Stimulated activated CD8-positive, alpha-beta memory T cell treated with anti-CD3 and anti-CD28 coated beads, Interleukin-7, amount 100 ng/mL, for 1 hour (primary cell): ENCODE data around the gene SLC4A11.
"Not testable (repeated sequence)": the region's sequence is repeated elsewhere in the genome, so short reads cannot be mapped to it uniquely, and the experiment has no call there.

ENCODE experiments used
- DNase-seq, 2 donors: peaks; one replicate each; pipeline ENCODE4 v3.0.0-alpha.2; 2020; ENCODE audit warnings: low read depth in 2 of 2

Gene SLC4A11

DNA sequence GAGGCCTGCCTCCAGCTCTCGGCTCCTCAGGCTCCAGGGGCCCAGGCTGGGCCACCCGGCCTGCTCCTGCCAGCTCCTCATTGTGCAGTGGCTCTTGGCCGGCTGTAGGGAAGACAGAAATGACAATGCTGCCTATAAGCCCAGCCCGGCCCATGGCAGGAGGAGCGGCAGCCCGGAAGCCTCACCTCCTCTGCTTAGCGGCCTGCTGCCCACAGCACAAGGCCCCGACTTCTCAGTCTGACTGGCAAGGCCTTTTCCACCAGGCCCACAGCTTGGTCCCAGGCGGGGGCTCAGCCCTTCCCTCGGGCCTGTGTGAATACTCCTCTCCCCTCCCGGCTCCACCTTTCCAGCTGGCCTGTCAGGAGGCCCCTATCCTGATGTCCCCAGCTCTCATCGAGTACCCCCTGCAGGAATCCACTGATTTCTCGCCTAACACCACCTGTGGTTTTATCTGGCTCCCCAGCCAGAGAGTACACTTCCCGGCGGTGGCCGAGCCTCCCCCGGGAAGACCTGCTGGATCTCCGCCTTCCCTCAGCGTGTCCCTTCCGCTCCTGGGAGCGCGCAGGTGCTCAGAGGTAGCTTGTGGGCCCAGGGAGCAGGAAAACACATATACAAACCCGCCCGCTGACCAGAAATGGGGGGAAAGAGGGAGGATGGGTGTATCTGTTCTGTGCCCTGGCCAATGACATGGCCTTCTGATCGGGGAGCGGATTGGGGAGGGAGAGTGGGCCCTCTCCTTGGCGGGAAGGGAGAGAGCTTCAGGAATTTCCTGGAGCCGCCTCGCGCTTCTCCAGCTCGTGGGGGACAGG, 35.5 kb downstream of the SLC4A11 start:
- no peak for DNase-seq

DNA sequence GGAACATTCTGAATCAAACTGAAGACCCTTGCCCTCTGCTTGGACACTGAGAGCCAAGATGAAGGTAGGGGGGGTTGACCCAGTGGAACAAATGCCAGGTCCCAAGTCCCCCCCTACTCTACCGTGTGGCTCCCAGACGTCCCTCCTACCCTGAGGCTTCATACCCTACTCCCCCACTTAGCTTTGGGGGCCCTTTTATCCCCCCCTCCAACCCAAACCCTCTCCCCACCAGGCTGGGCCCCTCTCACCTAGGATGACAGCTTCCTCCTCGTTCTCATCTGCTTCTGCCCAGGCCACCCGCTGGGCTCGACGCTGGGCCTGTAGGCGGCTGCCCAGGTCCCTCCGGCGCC, 36.0 kb downstream of the SLC4A11 start:
- no peak for DNase-seq

DNA sequence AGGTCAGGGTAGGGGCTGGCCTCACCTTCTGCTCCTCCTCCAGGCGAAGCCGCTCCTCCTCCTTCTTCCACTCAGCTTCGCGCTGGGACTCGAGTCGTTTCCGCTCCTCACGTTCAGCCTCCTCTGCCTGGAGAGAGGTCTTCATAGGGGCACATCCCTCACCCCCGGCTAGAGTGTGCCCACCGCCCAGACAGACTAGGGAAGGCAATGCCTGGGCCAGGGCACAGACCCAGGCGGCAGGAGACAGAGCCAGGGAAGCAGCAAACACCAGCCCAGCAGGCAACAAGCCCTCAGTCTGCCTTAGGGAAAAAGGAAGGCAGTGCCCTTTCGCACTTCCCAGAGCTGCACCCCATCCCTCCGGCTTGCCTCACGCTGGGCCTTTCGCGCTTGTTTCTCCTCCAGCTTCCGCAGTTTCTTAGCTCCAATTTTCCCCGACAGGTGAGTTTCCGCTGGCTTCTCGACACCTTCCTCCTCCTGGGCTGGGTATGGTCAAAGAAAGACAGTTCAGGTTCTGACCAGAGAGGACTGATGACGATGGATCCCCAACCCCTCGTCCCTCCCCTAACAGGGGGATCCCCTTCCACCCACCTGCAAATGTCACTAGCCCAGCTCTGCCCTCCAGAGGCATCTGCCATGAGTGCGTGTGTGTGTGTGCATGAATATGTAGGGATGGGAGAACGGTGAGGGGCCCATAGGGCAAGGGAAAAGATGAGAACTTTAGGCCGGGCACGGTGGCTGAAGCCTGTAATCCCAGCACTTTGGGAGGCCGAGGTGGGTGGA, 38.8 kb downstream of the SLC4A11 start:
- DNase-seq, result no peak

DNA sequence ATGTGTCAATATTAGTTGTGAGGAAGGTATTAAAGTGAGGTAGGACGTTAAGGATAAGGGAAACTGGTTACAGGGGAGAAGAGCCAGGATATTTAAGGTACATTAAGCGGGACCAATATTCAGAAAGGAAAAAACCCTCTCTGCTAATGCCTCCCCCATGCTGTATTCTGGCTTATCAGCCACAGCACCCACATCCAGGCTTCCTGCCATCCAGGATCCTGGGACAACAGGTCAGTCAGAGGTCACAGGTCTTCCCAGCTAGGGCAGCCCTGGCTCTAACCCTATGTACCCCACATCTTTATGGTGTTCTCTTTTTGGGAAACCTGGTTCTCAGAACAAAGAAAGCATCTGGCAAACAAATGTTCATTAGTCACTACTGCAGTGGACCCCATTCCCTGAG, 39.8 kb downstream of the SLC4A11 start:
- no peak for DNase-seq

- DNase-seq, result no peak
These were observed 43.3 kb downstream of the SLC4A11 start for GRCh38 chr20:3195590-3196237.

DNA sequence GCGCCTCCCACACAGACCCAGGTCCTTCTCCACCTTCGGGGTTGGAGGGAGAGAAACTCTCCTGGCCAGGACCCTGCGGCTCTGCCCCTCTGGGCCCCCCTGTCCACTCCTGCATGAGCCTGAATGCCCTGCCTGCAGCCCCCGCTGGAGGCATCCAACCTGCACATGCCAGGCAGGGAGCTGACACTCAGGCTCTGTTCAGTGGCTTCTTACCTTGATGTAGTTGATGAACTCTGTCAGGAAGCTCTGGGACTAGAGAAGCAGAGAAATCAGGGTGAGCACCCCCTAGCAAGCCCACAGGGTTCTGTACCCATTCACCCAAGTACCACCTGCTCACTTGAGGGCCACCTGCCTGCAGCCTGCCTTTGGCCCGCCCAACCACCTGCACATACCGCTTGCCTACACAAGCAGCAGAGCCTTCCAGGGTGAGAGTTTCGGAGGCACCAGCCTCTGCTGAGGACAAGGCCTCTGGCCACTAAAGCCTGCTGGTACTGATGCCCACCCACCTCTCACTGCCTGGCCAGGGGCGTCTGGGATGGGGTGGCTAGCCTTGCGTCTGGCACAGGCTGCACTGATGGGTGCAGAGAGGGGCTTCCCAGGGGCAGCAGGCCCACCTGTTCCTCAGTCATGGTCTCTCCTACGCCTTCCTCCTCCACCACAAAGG, 44.2 kb downstream of the SLC4A11 start:
- no peak for DNase-seq

DNA sequence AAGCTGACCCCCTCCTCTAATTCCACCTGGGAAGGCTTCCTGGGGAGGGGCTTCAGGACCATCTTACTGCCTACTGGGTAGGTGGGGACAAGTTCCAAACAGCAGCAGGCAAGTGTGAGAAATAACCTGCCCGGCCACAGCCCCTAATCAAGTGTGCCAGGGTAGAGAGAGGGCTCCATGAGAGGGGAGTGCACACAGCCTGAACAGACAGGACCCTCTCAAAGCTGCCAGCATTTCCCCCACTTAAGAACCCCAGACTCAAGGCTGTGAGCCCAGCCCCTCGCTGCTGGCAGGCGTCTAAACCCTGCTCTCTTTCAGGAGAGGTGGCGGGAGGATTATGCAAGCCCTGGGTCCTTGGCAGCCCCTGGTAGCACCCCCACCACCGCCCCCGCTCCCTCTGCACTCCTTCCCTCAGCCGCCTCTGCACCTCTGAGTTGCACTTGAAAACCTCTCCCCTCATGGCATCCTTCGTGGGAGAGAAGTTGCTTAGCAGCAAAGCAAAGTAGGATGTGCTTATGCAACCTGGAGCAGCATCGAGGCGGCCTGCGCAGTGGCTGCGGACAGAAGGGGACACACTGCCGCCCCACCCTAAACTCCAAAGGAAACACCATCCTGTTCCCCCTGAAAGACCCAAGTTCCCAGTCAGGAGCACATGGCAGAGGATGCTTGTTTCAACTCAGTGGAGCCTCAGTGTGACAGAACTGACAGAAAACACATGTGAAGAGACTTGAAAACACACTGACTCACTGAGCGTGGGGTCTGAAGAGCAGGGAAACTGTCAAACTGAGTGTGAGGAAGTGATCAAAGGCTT, 45.0 kb downstream of the SLC4A11 start:
- no peak for DNase-seq

- no peak for DNase-seq
These were observed 46.6 kb downstream of the SLC4A11 start for GRCh38 chr20:3192226-3193015.

- no peak for DNase-seq
These were observed 48.3 kb downstream of the SLC4A11 start for GRCh38 chr20:3190681-3191111.

GRCh38 chr20:3189561-3190131, 49.3 kb downstream of the SLC4A11 start:
- no peak for DNase-seq

DNA sequence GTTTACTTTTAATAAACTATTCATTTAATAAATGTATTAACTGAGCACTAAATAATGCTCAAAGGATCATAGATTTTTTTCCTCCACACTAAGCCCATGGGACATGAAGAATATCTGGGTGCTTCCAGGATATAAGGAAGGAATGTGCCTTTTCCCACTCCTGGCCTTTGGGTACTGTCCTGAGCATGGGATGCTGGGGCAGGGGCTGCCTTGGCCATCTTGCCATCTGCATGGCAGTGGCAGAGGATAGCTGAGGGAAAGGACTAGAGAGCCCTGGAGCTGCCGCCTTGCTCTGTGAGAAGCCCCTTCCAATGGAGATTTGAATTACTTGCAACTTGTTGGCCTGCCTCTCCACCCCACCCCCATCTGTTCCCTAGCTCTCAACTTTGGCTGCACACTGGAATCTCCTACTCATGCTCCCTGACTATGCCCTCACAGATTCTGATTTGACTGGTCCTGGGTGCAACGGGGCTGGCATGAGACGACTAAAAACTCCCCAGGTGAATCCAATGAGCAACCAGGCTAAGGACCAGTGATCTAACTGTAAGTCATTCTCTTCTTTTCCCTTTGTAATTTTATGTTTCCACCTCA, 50.1 kb downstream of the SLC4A11 start:
- DNase-seq, result no peak

- DNase-seq, result not testable (repeated sequence)
These were observed 51.1 kb downstream of the SLC4A11 start for GRCh38 chr20:3187861-3188260.

GRCh38 chr20:3183896-3184612, 54.9 kb downstream of the SLC4A11 start:
- DNase-seq, result no peak

- DNase-seq, result not testable (repeated sequence)
These were observed 56.6 kb downstream of the SLC4A11 start for GRCh38 chr20:3182429-3182828.

- DNase-seq, result no peak
These were observed 57.7 kb downstream of the SLC4A11 start for GRCh38 chr20:3181270-3181669.

DNA sequence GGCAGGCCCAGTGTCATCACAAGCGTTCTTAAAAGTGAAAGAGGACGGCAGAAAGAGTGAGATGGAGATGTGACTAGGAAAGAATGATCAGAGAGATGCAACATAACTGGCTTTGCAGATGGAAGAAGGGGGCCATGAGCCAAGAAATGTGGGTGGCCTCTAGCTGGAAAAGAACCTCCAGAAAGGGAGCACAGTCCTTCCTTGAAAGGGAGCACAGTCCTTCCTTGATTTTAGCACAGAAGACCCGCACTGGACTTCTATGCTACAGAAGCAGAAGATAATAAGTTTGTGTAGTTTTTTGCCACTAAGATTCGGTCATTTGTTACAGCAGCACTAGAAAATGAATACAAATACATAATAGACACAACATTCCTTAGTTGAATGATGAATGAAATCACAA, 58.7 kb downstream of the SLC4A11 start:
- DNase-seq, result no peak

- DNase-seq, result no peak
These were observed 61.1 kb downstream of the SLC4A11 start for GRCh38 chr20:3177746-3178485.
